SK-N-SH (cell line): ENCODE data around the gene CDK15. TPM values are rescaled to one million over a fixed set of nuclear protein-coding genes. Genes with fewer than 3 reads are reported as not detected.

Experiments used
- CTCF ChIA-PET: fragments of 300-600, 350-600 bp; formaldehyde crosslinking; extraction: SDS; loops from one replicate; lab custom pipeline; 2021; lab: Yijun Ruan, JAX
- POLR2A ChIA-PET: fragments of 350-600 bp; sonication (Branson Sonifier 250); formaldehyde crosslinking; extraction: SDS; loops from one replicate; lab custom pipeline; 2020; ENCODE audit warnings: antibody characterized with exemption, inconsistent platforms; lab: Yijun Ruan, JAX
- DNase-seq: peaks from one replicate; pipeline ENCODE4 v3.0.0; 2012
- H2AFZ ChIP-seq: fragments of 200-600 bp; sonication (generic); 2 replicates; pipeline ENCODE4 v1.8.1; 2016; ENCODE audit warnings: antibody characterized with exemption, mild to moderate bottlenecking, low read depth
- H3F3A ChIP-seq: fragments of 200-600 bp; sonication (generic); replicated peaks from 2 replicates; pipeline ENCODE3; 2016; ENCODE audit warnings: antibody characterized with exemption, mild to moderate bottlenecking; ENCODE audit not compliant: insufficient read depth
- H3K27ac ChIP-seq, 2 experiments: fragments of 200-500 bp in 1 of 2; fragments of 200-600 bp in 1 of 2; sonication (Bioruptor generic) in 1 of 2; sonication (generic), shearing (Covaris generic) in 1 of 2; 2 replicates each; pipeline versions ENCODE4 v1.5.1 to v1.6.1; 2014 to 2016; ENCODE audit warnings: low read depth in 2 of 2, inconsistent platforms in 1 of 2, low read length in 1 of 2, mild to moderate bottlenecking in 1 of 2, mixed read lengths in 1 of 2
- H3K27me3 ChIP-seq: fragments of 200-600 bp; sonication (generic), shearing (Covaris generic); 2 replicates; pipeline ENCODE4 v1.6.1; 2016; ENCODE audit warnings: mixed run types; ENCODE audit not compliant: insufficient read depth
- H3K36me3 ChIP-seq, 2 experiments: fragments of 200-500 bp in 1 of 2; fragments of 200-600 bp in 1 of 2; sonication (Bioruptor generic) in 1 of 2; sonication (generic) in 1 of 2; replicated peaks in 1 of 2; 2 replicates each; pipeline versions ENCODE3 to v1.5.1; 2014 to 2016; ENCODE audit warnings: low read length in 1 of 2, mild to moderate bottlenecking in 1 of 2; ENCODE audit not compliant: insufficient read depth in 2 of 2, control insufficient read depth in 1 of 2
- H3K4me1 ChIP-seq, 2 experiments: fragments of 200-500 bp in 1 of 2; fragments of 200-600 bp in 1 of 2; sonication (Bioruptor generic) in 1 of 2; sonication (generic), shearing (Covaris generic) in 1 of 2; 2 replicates each; pipeline versions ENCODE4 v1.5.1 to v1.6.1; 2014 to 2016; ENCODE audit warnings: low read depth in 1 of 2, low read length in 1 of 2, mixed run types in 1 of 2; ENCODE audit not compliant: insufficient read depth in 2 of 2, control insufficient read depth in 1 of 2
- H3K4me2 ChIP-seq: fragments of 200-600 bp; sonication (generic), shearing (Covaris generic); 2 replicates; pipeline ENCODE4 v1.6.1; 2017; ENCODE audit warnings: mixed run types
- H3K4me3 ChIP-seq, 2 experiments: fragments of 200-500 bp in 1 of 2; fragments of 200-600 bp in 1 of 2; sonication (Bioruptor generic) in 1 of 2; sonication (generic), shearing (Covaris generic) in 1 of 2; 2 replicates each; pipeline versions ENCODE4 v1.5.1 to v1.8.1; 2014 to 2016; ENCODE audit warnings: low read depth in 2 of 2, inconsistent platforms in 1 of 2, low read length in 1 of 2, mild to moderate bottlenecking in 1 of 2, mixed read lengths in 1 of 2, moderate library complexity in 1 of 2
- H3K79me2 ChIP-seq: fragments of 200-600 bp; sonication (generic); 2 replicates; pipeline ENCODE4 v1.8.1; 2017; ENCODE audit warnings: mild to moderate bottlenecking; ENCODE audit not compliant: insufficient read depth
- H3K9ac ChIP-seq: fragments of 200-600 bp; sonication (generic); 2 replicates; pipeline ENCODE4 v1.6.1; 2017; ENCODE audit warnings: mixed run types
- H3K9me2 ChIP-seq: fragments of 200-600 bp; sonication (generic); 2 replicates; pipeline ENCODE4 v1.6.1; 2017; ENCODE audit warnings: mixed run types
- H3K9me3 ChIP-seq: fragments of 200-600 bp; sonication (generic); 2 replicates; pipeline ENCODE4 v1.6.1; 2017; ENCODE audit warnings: mixed run types, mild to moderate bottlenecking, moderate library complexity
- H4K20me1 ChIP-seq: fragments of 200-600 bp; sonication (generic); 2 replicates; pipeline ENCODE4 v1.6.1; 2017; ENCODE audit warnings: mild to moderate bottlenecking, mixed run types; ENCODE audit not compliant: insufficient read depth
- ELF1 ChIP-seq: IDR thresholded peaks from 2 replicates; pipeline ENCODE4 v1.4.0; 2012
- EZH2phosphoT487 ChIP-seq: fragments of 200-600 bp; sonication (generic); IDR thresholded peaks from 2 replicates; pipeline ENCODE4 v1.6.1; 2017; ENCODE audit warnings: low read depth, mixed run types, mild to moderate bottlenecking, antibody characterized with exemption, moderate library complexity, borderline replicate concordance
- FOXJ3 ChIP-seq: sonication (generic); formaldehyde crosslinking; IDR thresholded peaks from 2 replicates; pipeline ENCODE4 v1.5.1; 2020; ENCODE audit warnings: mild to moderate bottlenecking, missing genetic modification reagents
- JUND ChIP-seq: IDR thresholded peaks from 2 replicates; pipeline ENCODE4 v1.4.0; 2012
- MXI1 ChIP-seq: IDR thresholded peaks from 2 replicates; pipeline ENCODE4 v1.6.1; 2012; ENCODE audit warnings: mild to moderate bottlenecking, low read depth, low read length, improper control_type of control experiment
- NRF1 ChIP-seq: IDR thresholded peaks from 2 replicates; pipeline ENCODE4 v1.6.1; 2012; ENCODE audit warnings: low read depth, mild to moderate bottlenecking, low read length
- POLR2AphosphoS5 ChIP-seq: IDR thresholded peaks from 2 replicates; pipeline ENCODE4 v1.6.1; 2012; ENCODE audit warnings: low read depth, low read length
- WGBS: methylation state at CpG from one replicate; pipeline ENCODE4 v1.1.6; 2017; ENCODE audit warnings: low lambda C conversion rate; 5-methylcytosine and 5-hydroxymethylcytosine counted together
- polyA plus RNA-seq, 3 experiments: library from polyadenylated mRNA; depleted of rRNA; stranded (reverse); fragments of >200 nt; gene quantifications; 2 replicates each; pipeline ENCODE4 v1.2.3, GENCODE V29; 2012
- TF ChIP-seq, protein P1 (sequence below): IDR thresholded peaks from 2 replicates; pipeline ENCODE4; 2012
- TF ChIP-seq, protein P2 (sequence below): IDR thresholded peaks from 2 replicates; pipeline ENCODE4 v1.6.1; 2012; ENCODE audit warnings: mild to moderate bottlenecking, low read depth, low read length, moderate library complexity

CDK15 gene
- polyA plus RNA-seq, 1 of the 3 experiments (the other 2 are of a cell fraction), result 1.8 TPM

DNA sequence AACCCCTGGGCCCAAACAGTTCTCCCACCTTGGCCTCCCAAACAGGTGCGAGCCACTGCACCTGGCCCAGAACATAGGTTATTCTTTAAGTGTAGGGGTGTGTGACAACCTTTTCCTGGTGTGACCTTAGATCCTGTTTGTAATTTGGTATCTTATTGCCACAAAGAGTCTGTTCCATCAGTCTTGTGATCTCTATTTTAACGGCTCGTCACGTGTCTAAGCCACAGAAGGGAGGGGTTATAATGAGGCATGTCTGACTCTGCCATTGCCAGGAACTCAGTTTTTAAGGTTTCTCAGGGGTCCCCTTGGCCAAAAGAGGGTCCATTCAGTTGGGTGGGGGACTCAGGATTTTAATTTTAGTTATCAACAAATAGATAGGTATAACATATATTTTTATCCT lies 21.2 kb upstream of the CDK15 start:
- DNase-seq, result no peak
- H3K4me1 ChIP-seq, result peaks cover 0 to 4% of the 10 kb centered on the region in 2 experiments; a peak in 1 of 4 replicates
- ChIA-PET POLR2A (no interaction called here), CTCF (interaction anchor here (0.6 to 1.5 kb wide), 2 partner anchors 10 to 463 kb away, joined by 3 to 6 read pairs; no protein-coding TSS in a partner anchor)
- no peaks in the 10 kb centered on the region for H3K27me3 ChIP-seq
- H3K79me2 ChIP-seq, result peaks cover 5% of the 10 kb centered on the region
- no peak overlapping the region for H3K27ac ChIP-seq
- H3K9me2 ChIP-seq, result no peaks in the 10 kb centered on the region
- H2AFZ ChIP-seq, result no peak overlapping the region
- no peaks in the 10 kb centered on the region for H4K20me1 ChIP-seq
- H3F3A ChIP-seq, result no peaks in the 10 kb centered on the region
- WGBS, result 91% methylated on average over 4 of the region's 4 CpGs
- no peak overlapping the region for H3K4me3 ChIP-seq
- no peak overlapping the region for H3K9ac ChIP-seq
- H3K9me3 ChIP-seq, result no peaks in the 10 kb centered on the region
- H3K36me3 ChIP-seq, result no peaks in the 10 kb centered on the region
- TF ChIP-seq, protein P1, sequence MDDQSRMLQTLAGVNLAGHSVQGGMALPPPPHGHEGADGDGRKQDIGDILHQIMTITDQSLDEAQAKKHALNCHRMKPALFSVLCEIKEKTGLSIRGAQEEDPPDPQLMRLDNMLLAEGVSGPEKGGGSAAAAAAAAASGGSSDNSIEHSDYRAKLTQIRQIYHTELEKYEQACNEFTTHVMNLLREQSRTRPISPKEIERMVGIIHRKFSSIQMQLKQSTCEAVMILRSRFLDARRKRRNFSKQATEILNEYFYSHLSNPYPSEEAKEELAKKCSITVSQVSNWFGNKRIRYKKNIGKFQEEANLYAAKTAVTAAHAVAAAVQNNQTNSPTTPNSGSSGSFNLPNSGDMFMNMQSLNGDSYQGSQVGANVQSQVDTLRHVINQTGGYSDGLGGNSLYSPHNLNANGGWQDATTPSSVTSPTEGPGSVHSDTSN, result no peak
- TF ChIP-seq JUND (no peak), EZH2phosphoT487 (no peak), ELF1 (no peak), MXI1 (no peak), POLR2AphosphoS5 (no peak)
- H3K4me2 ChIP-seq, result no peak overlapping the region

DNA sequence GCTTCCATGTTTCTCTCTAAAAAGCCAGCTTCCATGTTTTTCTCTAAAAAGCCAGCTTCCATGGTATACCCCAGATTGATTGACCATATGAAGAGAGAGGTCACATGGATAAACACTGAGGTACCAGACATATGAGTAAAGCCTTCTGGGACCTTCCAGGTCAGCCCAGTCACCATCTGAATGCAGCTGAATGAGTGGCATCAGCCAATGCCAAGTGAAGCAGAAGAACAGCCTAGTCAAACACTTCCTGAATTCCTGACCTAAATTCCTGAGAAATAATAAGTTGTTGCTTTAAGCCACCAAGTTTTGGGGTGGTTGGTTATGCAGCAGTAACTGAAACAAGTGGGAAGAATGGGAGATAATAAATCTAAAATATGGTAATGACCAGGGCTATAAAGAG lies 19.9 kb upstream of the CDK15 start:
- Histone ChIP-seq H3K4me1 (peaks cover 0 to 4% of the 10 kb centered on the region in 2 experiments; a peak in 1 of 4 replicates), H3K27me3 (no peaks in the 10 kb centered on the region), H2AFZ (no peak overlapping the region), H3K36me3 (no peaks in the 10 kb centered on the region), H3K4me3 (no peak overlapping the region), H3K9me2 (no peaks in the 10 kb centered on the region), H4K20me1 (no peaks in the 10 kb centered on the region), H3K4me2 (no peak overlapping the region), H3K9ac (no peak overlapping the region), H3K79me2 (no peaks in the 10 kb centered on the region), H3K27ac (no peak overlapping the region), H3F3A (no peaks in the 10 kb centered on the region), H3K9me3 (no peaks in the 10 kb centered on the region)
- TF ChIP-seq FOXJ3 (CRISPR knock-in tag) (no peak), NRF1 (no peak)
- TF ChIP-seq, protein P2, sequence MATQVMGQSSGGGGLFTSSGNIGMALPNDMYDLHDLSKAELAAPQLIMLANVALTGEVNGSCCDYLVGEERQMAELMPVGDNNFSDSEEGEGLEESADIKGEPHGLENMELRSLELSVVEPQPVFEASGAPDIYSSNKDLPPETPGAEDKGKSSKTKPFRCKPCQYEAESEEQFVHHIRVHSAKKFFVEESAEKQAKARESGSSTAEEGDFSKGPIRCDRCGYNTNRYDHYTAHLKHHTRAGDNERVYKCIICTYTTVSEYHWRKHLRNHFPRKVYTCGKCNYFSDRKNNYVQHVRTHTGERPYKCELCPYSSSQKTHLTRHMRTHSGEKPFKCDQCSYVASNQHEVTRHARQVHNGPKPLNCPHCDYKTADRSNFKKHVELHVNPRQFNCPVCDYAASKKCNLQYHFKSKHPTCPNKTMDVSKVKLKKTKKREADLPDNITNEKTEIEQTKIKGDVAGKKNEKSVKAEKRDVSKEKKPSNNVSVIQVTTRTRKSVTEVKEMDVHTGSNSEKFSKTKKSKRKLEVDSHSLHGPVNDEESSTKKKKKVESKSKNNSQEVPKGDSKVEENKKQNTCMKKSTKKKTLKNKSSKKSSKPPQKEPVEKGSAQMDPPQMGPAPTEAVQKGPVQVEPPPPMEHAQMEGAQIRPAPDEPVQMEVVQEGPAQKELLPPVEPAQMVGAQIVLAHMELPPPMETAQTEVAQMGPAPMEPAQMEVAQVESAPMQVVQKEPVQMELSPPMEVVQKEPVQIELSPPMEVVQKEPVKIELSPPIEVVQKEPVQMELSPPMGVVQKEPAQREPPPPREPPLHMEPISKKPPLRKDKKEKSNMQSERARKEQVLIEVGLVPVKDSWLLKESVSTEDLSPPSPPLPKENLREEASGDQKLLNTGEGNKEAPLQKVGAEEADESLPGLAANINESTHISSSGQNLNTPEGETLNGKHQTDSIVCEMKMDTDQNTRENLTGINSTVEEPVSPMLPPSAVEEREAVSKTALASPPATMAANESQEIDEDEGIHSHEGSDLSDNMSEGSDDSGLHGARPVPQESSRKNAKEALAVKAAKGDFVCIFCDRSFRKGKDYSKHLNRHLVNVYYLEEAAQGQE, result no peak
- DNase-seq, result no peak
- CTCF ChIA-PET, result interaction anchor here (0.6 to 1.5 kb wide), 2 partner anchors 9 to 181 kb away, joined by 3 to 6 read pairs; no protein-coding TSS in a partner anchor
- POLR2A ChIA-PET, result no interaction called here
